Measurements from ENCODE around the gene LGR6. TPM values are rescaled to one million over a fixed set of nuclear protein-coding genes. Genes with fewer than 3 reads are reported as not detected.

Gene LGR6
- total RNA-seq, 3 donors from 2014 or later, result 2.6 to 11.3 TPM; not detected in 1

- no peak for DNase-seq (ENCODE audit: low spot score in 2 of 2)
- H3K9me3 ChIP-seq, result no peaks in the 10 kb centered on the region
- H3K27ac ChIP-seq, result no peak overlapping the region
- H3K36me3 ChIP-seq, result no peaks in the 10 kb centered on the region
- H3K27me3 ChIP-seq, result no peaks in the 10 kb centered on the region
- H3K4me1 ChIP-seq, result no peaks in the 10 kb centered on the region
- no peak overlapping the region for H3K4me3 ChIP-seq
- intact Hi-C loops (cut with DNase I; ENCODE audit: low total_unique reads), result no loop called here
- TF ChIP-seq POLR2A (IDR thresholded peaks at IDR 0.05) (no peak), POLR2AphosphoS5 (IDR thresholded peaks at IDR 0.05) (no peak), CTCF (IDR thresholded peaks at IDR 0.05) (no peak)
These were observed 98.5 kb downstream of the LGR6 start for GRCh38 chr1:202291961-202292712.

- intact Hi-C loops (cut with DNase I; ENCODE audit: low total_unique reads), result no loop called here
- H3K4me3 ChIP-seq, result no peak overlapping the region
- H3K36me3 ChIP-seq, result no peaks in the 10 kb centered on the region
- no peaks in the 10 kb centered on the region for H3K27me3 ChIP-seq
- DNase-seq (ENCODE audit: low spot score in 2 of 2), result no peak
- no peak overlapping the region for H3K27ac ChIP-seq
- H3K9me3 ChIP-seq, result no peaks in the 10 kb centered on the region
- no peaks in the 10 kb centered on the region for H3K4me1 ChIP-seq
- TF ChIP-seq POLR2AphosphoS5 (IDR thresholded peaks at IDR 0.05), result no peak
- TF ChIP-seq POLR2A (IDR thresholded peaks at IDR 0.05), result no peak
- no peak for TF ChIP-seq CTCF (IDR thresholded peaks at IDR 0.05)
These were observed 99.2 kb downstream of the LGR6 start for GRCh38 chr1:202292773-202293172.

- Histone ChIP-seq H3K27me3 (no peaks in the 10 kb centered on the region), H3K4me3 (no peak overlapping the region), H3K4me1 (no peaks in the 10 kb centered on the region), H3K36me3 (no peaks in the 10 kb centered on the region), H3K9me3 (no peaks in the 10 kb centered on the region), H3K27ac (no peak overlapping the region)
- TF ChIP-seq POLR2A (IDR thresholded peaks at IDR 0.05), result no peak
- TF ChIP-seq CTCF (IDR thresholded peaks at IDR 0.05), result no peak
- no peak for TF ChIP-seq POLR2AphosphoS5 (IDR thresholded peaks at IDR 0.05)
- DNase-seq (ENCODE audit: low spot score in 2 of 2), result no peak
- intact Hi-C loops (cut with DNase I; ENCODE audit: low total_unique reads), result no loop called here
These were observed 100.0 kb downstream of the LGR6 start for GRCh38 chr1:202293569-202293968.

- Histone ChIP-seq H3K9me3 (no peaks in the 10 kb centered on the region), H3K27me3 (no peaks in the 10 kb centered on the region), H3K4me1 (no peaks in the 10 kb centered on the region), H3K4me3 (no peak overlapping the region), H3K36me3 (no peaks in the 10 kb centered on the region), H3K27ac (no peak overlapping the region)
- intact Hi-C loops (cut with DNase I; ENCODE audit: low total_unique reads), result no loop called here
- TF ChIP-seq POLR2A (IDR thresholded peaks at IDR 0.05) (no peak), CTCF (IDR thresholded peaks at IDR 0.05) (no peak), POLR2AphosphoS5 (IDR thresholded peaks at IDR 0.05) (no peak)
- DNase-seq (ENCODE audit: low spot score in 2 of 2), result no peak
These were observed 108.6 kb downstream of the LGR6 start for GRCh38 chr1:202302166-202302565.

GRCh38 chr1:202304375-202304774 lies 110.8 kb downstream of the LGR6 start:
- H3K4me3 ChIP-seq, result no peak overlapping the region
- intact Hi-C loops (cut with DNase I; ENCODE audit: low total_unique reads), result no loop called here
- TF ChIP-seq POLR2A (IDR thresholded peaks at IDR 0.05) (no peak), POLR2AphosphoS5 (IDR thresholded peaks at IDR 0.05) (no peak), CTCF (IDR thresholded peaks at IDR 0.05) (no peak)
- no peaks in the 10 kb centered on the region for H3K36me3 ChIP-seq
- DNase-seq (ENCODE audit: low spot score in 2 of 2), result no peak
- H3K9me3 ChIP-seq, result no peaks in the 10 kb centered on the region
- no peak overlapping the region for H3K27ac ChIP-seq
- H3K27me3 ChIP-seq, result no peaks in the 10 kb centered on the region
- H3K4me1 ChIP-seq, result no peaks in the 10 kb centered on the region

All from breast epithelium (tissue), 4 donors.